HepG2 (cell line): ENCODE measurements around the gene RPL21. TPM values are rescaled to one million over a fixed set of nuclear protein-coding genes. Genes with fewer than 3 reads are reported as not detected.

ENCODE experiments used
- CBFB ChIP-seq: sonication (generic); formaldehyde crosslinking; IDR thresholded peaks from 2 replicates; pipeline ENCODE4 v1.4.0; 2020; ENCODE audit warnings: missing genetic modification reagents
- DR1 ChIP-seq: sonication (generic); formaldehyde crosslinking; IDR thresholded peaks from 2 replicates; pipeline ENCODE4 v1.8.0; 2021; ENCODE audit warnings: mild to moderate bottlenecking, missing genetic modification reagents, inconsistent platforms
- ELF3 ChIP-seq: IDR thresholded peaks from 2 replicates; pipeline ENCODE4 v1.6.1; 2016; ENCODE audit warnings: missing genetic modification reagents, missing compliant biosample characterization
- KLF15 ChIP-seq: sonication (generic); formaldehyde crosslinking; IDR thresholded peaks from 2 replicates; pipeline ENCODE4 v1.8.1; 2023; ENCODE audit warnings: borderline replicate concordance, mild to moderate bottlenecking, inconsistent platforms, missing genetic modification reagents, mixed read lengths
- KMT2A ChIP-seq: sonication (generic); formaldehyde crosslinking; IDR thresholded peaks from 2 replicates; pipeline ENCODE4 v1.4.0; 2020; ENCODE audit warnings: missing genetic modification reagents
- MEIS1 ChIP-seq: sonication (generic); formaldehyde crosslinking; IDR thresholded peaks from 2 replicates; pipeline ENCODE4 v1.9.0; 2021; ENCODE audit warnings: mild to moderate bottlenecking, missing genetic modification reagents, moderate library complexity, borderline replicate concordance
- MTA1 ChIP-seq: sonication (generic); formaldehyde crosslinking; IDR thresholded peaks from 2 replicates; pipeline ENCODE4 v1.4.0; 2020; ENCODE audit warnings: missing genetic modification reagents, mild to moderate bottlenecking, borderline replicate concordance
- MXD4 ChIP-seq: IDR thresholded peaks from 2 replicates; pipeline ENCODE4 v1.6.1; 2016; ENCODE audit warnings: mild to moderate bottlenecking, missing biosample characterization, missing genetic modification reagents
- NCOA2 ChIP-seq: sonication (generic); formaldehyde crosslinking; IDR thresholded peaks from 2 replicates; pipeline ENCODE4 v1.8.0; 2022; ENCODE audit warnings: inconsistent platforms
- NKX3-1 ChIP-seq: sonication (generic); formaldehyde crosslinking; IDR thresholded peaks from 2 replicates; pipeline ENCODE4 v1.5.0; 2020; ENCODE audit warnings: missing genetic modification reagents
- NRL ChIP-seq: sonication (generic); formaldehyde crosslinking; IDR thresholded peaks from 2 replicates; pipeline ENCODE4 v1.5.0; 2020; ENCODE audit warnings: missing genetic modification reagents, mild to moderate bottlenecking, moderate library complexity, borderline replicate concordance
- PHB2 ChIP-seq: fragments of 450-650 bp; IDR thresholded peaks from 2 replicates; pipeline ENCODE4 v1.6.1; 2018; ENCODE audit not compliant: partially characterized antibody
- SAP130 ChIP-seq: IDR thresholded peaks from 2 replicates; pipeline ENCODE4 v1.6.1; 2016; ENCODE audit warnings: low read depth
- TBX2 ChIP-seq: sonication (generic); formaldehyde crosslinking; IDR thresholded peaks from 2 replicates; pipeline ENCODE4 v1.5.0; 2020; ENCODE audit warnings: missing genetic modification reagents, mild to moderate bottlenecking, borderline replicate concordance
- YY1 ChIP-seq: IDR thresholded peaks from 2 replicates; pipeline ENCODE4 v1.6.1; 2011; ENCODE audit warnings: low read length, low read depth, moderate library complexity, mild to moderate bottlenecking; ENCODE audit not compliant: insufficient read depth, insufficient replicate concordance
- ZNF343 ChIP-seq: sonication (generic); formaldehyde crosslinking; IDR thresholded peaks from 2 replicates; pipeline ENCODE4 v1.4.0; 2020; ENCODE audit warnings: mild to moderate bottlenecking, missing genetic modification reagents
- ZNF484 ChIP-seq: sonication (generic); formaldehyde crosslinking; IDR thresholded peaks from 2 replicates; pipeline ENCODE4 v1.5.1; 2020; ENCODE audit warnings: mild to moderate bottlenecking, low read depth, missing genetic modification reagents, borderline replicate concordance
- ZNF644 ChIP-seq: IDR thresholded peaks from 2 replicates; pipeline ENCODE4 v1.6.1; 2016; ENCODE audit warnings: low read depth
- ZNF720 ChIP-seq: sonication (generic); formaldehyde crosslinking; IDR thresholded peaks from 2 replicates; pipeline ENCODE4 v1.4.0; 2020; ENCODE audit warnings: missing genetic modification reagents
- ZNF746 ChIP-seq: sonication (generic); formaldehyde crosslinking; IDR thresholded peaks from 2 replicates; pipeline ENCODE4 v1.8.0; 2022; ENCODE audit warnings: mild to moderate bottlenecking, missing genetic modification reagents
- ZSCAN9 ChIP-seq: IDR thresholded peaks from 2 replicates; pipeline ENCODE4 v1.6.1; 2016; ENCODE audit warnings: borderline replicate concordance
- polyA plus RNA-seq, 8 experiments: library from polyadenylated mRNA; depleted of rRNA in 3 of 8; stranded (reverse) in 7 of 8; unstranded in 1 of 8; fragments of >200 nt; fragmentation: Illumina TruSeq in 4 of 8; extraction: Trizol in 4 of 8; gene quantifications; 2 replicates each; pipeline versions ENCODE4 v1.2.1 to v1.2.3, GENCODE V29; 2011 to 2016; ENCODE audit warnings: low read depth in 4 of 8, missing spikeins in 1 of 8, mixed read lengths in 1 of 8; ENCODE audit not compliant: insufficient read depth in 1 of 8
- total RNA-seq, 5 experiments: library from RNA; depleted of rRNA; stranded (reverse); fragments of >200 nt; fragmentation: Illumina TruSeq; extraction: Trizol; gene quantifications; 2 replicates each; pipeline ENCODE4 v1.2.3, GENCODE V29; 2016; ENCODE audit warnings: low read depth in 1 of 5
- TF ChIP-seq, protein P1 (sequence below): sonication (generic); formaldehyde crosslinking; IDR thresholded peaks from 2 replicates; pipeline ENCODE4 v1.4.0; 2020; ENCODE audit warnings: missing genetic modification reagents, borderline replicate concordance
- TF ChIP-seq, protein P2 (sequence below): IDR thresholded peaks from 2 replicates; pipeline ENCODE4 v1.6.1; 2018; ENCODE audit warnings: missing genetic modification reagents, mild to moderate bottlenecking, missing compliant biosample characterization
- TF ChIP-seq, protein P3 (sequence below): sonication (generic); formaldehyde crosslinking; IDR thresholded peaks from 2 replicates; pipeline ENCODE4 v1.8.0; 2023; ENCODE audit warnings: mild to moderate bottlenecking, missing genetic modification reagents
- TF ChIP-seq, protein P4 (sequence below): sonication (generic); formaldehyde crosslinking; IDR thresholded peaks from 2 replicates; pipeline ENCODE4 v1.4.0; 2020; ENCODE audit warnings: missing genetic modification reagents

RPL21 gene
- total and polyA plus RNA-seq, 2 of the 13 experiments (the other 11 are each of a cell fraction or from before 2014, with no cell fraction given), result 1,234 to 1,261 TPM

DNA sequence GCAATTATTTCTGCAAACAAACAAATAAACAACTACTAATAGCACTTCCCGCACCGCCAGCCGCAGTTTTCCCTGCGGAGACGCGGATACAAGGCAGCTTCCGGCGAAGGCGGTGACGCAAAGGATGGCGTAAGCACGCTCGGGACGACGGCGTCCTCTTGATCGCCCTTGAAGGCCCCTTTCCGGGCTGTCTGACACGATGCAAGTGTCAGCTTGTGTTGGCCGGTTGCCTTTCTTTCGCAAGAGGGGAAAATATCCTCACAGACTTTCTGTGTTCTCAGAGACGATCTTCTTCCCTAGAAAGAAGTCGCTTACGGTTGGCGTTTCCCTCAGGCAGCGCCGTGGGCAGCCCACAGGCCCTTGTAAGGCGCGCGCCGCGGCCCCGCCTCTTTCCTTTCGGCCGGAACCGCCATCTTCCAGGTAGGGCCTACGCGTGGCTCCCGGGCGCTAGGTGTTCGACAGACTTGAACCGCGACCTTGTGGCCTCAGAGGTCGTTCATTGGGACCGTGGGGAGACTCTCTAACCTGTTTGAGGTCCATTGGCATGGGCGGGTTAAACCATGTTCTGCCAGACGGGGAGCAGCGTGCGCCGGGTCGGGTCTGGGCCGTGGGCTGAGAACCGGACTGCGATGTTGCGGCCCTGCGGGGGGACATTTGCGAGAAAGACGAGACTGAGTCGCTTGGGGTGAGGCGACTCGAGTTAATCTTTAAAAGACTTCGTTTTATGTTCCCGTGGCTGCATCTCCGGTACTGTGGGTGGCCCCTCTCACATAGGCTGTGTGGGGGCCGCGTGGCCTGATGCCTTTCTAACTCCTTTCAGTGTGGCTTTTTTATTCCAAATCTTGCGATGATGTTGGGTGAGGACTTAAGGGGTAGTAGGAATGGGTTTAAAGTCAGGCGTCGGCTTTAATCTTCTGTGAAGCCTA is at the start of gene RPL21 (continued):
- TF ChIP-seq NRL, result peak; percentile 93
- TF ChIP-seq, protein P1, sequence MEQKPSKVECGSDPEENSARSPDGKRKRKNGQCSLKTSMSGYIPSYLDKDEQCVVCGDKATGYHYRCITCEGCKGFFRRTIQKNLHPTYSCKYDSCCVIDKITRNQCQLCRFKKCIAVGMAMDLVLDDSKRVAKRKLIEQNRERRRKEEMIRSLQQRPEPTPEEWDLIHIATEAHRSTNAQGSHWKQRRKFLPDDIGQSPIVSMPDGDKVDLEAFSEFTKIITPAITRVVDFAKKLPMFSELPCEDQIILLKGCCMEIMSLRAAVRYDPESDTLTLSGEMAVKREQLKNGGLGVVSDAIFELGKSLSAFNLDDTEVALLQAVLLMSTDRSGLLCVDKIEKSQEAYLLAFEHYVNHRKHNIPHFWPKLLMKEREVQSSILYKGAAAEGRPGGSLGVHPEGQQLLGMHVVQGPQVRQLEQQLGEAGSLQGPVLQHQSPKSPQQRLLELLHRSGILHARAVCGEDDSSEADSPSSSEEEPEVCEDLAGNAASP (CRISPR knock-in tag), result no peak
- TF ChIP-seq, protein P2, sequence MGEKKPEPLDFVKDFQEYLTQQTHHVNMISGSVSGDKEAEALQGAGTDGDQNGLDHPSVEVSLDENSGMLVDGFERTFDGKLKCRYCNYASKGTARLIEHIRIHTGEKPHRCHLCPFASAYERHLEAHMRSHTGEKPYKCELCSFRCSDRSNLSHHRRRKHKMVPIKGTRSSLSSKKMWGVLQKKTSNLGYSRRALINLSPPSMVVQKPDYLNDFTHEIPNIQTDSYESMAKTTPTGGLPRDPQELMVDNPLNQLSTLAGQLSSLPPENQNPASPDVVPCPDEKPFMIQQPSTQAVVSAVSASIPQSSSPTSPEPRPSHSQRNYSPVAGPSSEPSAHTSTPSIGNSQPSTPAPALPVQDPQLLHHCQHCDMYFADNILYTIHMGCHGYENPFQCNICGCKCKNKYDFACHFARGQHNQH (CRISPR knock-in tag), result peak; percentile 56; the same call in 1 of the 2 replicates
- peak; percentile 86 for TF ChIP-seq SAP130 (CRISPR knock-in tag)
- TF ChIP-seq CBFB (CRISPR knock-in tag), result peak; percentile 50; the same call in 1 of the 2 replicates
- peak; percentile 40; the same call in 1 of the 2 replicates for TF ChIP-seq ELF3 (CRISPR knock-in tag)
- TF ChIP-seq ZNF343, result 0 out of 2 replicates have a peak, but pooled peaks have one; percentile 54
- peak; percentile 89 for TF ChIP-seq YY1
- TF ChIP-seq MXD4 (CRISPR knock-in tag), result no peak
- TF ChIP-seq, protein P3, sequence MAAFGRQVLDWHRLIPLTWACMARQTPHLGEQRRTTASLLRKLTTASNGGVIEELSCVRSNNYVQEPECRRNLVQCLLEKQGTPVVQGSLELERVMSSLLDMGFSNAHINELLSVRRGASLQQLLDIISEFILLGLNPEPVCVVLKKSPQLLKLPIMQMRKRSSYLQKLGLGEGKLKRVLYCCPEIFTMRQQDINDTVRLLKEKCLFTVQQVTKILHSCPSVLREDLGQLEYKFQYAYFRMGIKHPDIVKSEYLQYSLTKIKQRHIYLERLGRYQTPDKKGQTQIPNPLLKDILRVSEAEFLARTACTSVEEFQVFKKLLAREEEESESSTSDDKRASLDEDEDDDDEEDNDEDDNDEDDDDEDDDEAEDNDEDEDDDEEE (CRISPR knock-in tag), result peak; percentile 93
- TF ChIP-seq MTA1, result peak; percentile 77
- TF ChIP-seq NKX3-1 (CRISPR knock-in tag), result peak; percentile 81; the same call in 1 of the 2 replicates
- TF ChIP-seq DR1 (CRISPR knock-in tag), result peak; percentile 97
- TF ChIP-seq NCOA2 (CRISPR knock-in tag), result peak; percentile 35; the same call in 1 of the 2 replicates
- TF ChIP-seq ZNF644 (CRISPR knock-in tag), result no peak
- TF ChIP-seq KLF15 (CRISPR knock-in tag), result peak; percentile 34; the same call in 1 of the 2 replicates
- TF ChIP-seq ZNF720 (CRISPR knock-in tag), result no peak
- TF ChIP-seq, protein P4, sequence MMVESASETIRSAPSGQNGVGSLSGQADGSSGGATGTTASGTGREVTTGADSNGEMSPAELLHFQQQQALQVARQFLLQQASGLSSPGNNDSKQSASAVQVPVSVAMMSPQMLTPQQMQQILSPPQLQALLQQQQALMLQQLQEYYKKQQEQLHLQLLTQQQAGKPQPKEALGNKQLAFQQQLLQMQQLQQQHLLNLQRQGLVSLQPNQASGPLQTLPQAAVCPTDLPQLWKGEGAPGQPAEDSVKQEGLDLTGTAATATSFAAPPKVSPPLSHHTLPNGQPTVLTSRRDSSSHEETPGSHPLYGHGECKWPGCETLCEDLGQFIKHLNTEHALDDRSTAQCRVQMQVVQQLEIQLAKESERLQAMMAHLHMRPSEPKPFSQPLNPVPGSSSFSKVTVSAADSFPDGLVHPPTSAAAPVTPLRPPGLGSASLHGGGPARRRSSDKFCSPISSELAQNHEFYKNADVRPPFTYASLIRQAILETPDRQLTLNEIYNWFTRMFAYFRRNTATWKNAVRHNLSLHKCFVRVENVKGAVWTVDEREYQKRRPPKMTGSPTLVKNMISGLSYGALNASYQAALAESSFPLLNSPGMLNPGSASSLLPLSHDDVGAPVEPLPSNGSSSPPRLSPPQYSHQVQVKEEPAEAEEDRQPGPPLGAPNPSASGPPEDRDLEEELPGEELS (CRISPR knock-in tag), result peak; percentile 71
- peak; percentile 85; the same call in 1 of the 2 replicates for TF ChIP-seq MEIS1 (CRISPR knock-in tag)
- TF ChIP-seq KMT2A (CRISPR knock-in tag), result peak; percentile 91
- TF ChIP-seq ZNF484 (CRISPR knock-in tag), result no peak
- TF ChIP-seq ZSCAN9 (CRISPR knock-in tag), result peak; percentile 55; the same call in 1 of the 2 replicates
- peak; percentile 53; the same call in 1 of the 2 replicates for TF ChIP-seq ZNF746 (CRISPR knock-in tag)
- TF ChIP-seq TBX2 (CRISPR knock-in tag), result peak; percentile 82
- TF ChIP-seq PHB2, result no peak
